Measurements from ENCODE around the gene NCAPG2. TPM values are rescaled to one million over a fixed set of nuclear protein-coding genes. Genes with fewer than 3 reads are reported as not detected.

NCAPG2 gene
- total RNA-seq, 1 experiment from 2014 or later, result 67.3 TPM

- Mint-ChIP-seq H3K27me3 (ENCODE audit: insufficient read depth, unreplicated experiment) (no peaks in the 10 kb centered on the region), H3K27ac (ENCODE audit: unreplicated experiment) (no peak overlapping the region), H3K9me3 (ENCODE audit: unreplicated experiment) (no peaks in the 10 kb centered on the region), H3K4me1 (ENCODE audit: low read depth, unreplicated experiment) (peaks cover 7% of the 10 kb centered on the region), H3K36me3 (ENCODE audit: insufficient read depth, unreplicated experiment) (peaks cover 86% of the 10 kb centered on the region), H3K4me3 (ENCODE audit: unreplicated experiment) (no peak overlapping the region)
- no peaks in the 10 kb centered on the region for H3K4me1 ChIP-seq
- ChIA-PET CTCF (no interaction called here), POLR2A (interaction anchor here (0.6 kb wide), 1 partner anchor 231 kb away, joined by 3 read pairs; no protein-coding TSS in a partner anchor)
- intact Hi-C loops (cut with micrococcal nuclease; ENCODE audit: unreplicated experiment), result no loop called here
- H3K27me3 ChIP-seq (replicated peaks; ENCODE audit: control insufficient read depth, insufficient read depth, low read length), result no peaks in the 10 kb centered on the region
- no peaks in the 10 kb centered on the region for H3K9me3 ChIP-seq
- no peak for DNase-seq
- BruUV-seq (replicated peaks), result no TSS peak
- no peak overlapping the region for H3K4me3 ChIP-seq (ENCODE audit: low read depth, low read length)
- H3K36me3 ChIP-seq (ENCODE audit: control insufficient read depth, insufficient read depth, low read length), result peaks cover 3% of the 10 kb centered on the region
- TF ChIP-seq CTCF (IDR thresholded peaks at IDR 0.05; ENCODE audit: insufficient read depth in 1 of 2, low read depth in 1 of 2, low read length in 1 of 2, severe bottlenecking in 1 of 2, unreplicated experiment in 1 of 2), result no peak
These were observed 38.6 kb upstream of the NCAPG2 start for GRCh38 chr7:158743219-158743618.

- no peaks in the 10 kb centered on the region for H3K27me3 ChIP-seq (replicated peaks; ENCODE audit: control insufficient read depth, insufficient read depth, low read length)
- no TSS peak for BruUV-seq (replicated peaks)
- Mint-ChIP-seq H3K9me3 (ENCODE audit: unreplicated experiment) (no peaks in the 10 kb centered on the region), H3K27me3 (ENCODE audit: insufficient read depth, unreplicated experiment) (no peaks in the 10 kb centered on the region), H3K36me3 (ENCODE audit: insufficient read depth, unreplicated experiment) (peaks cover 86% of the 10 kb centered on the region), H3K4me3 (ENCODE audit: unreplicated experiment) (no peak overlapping the region), H3K4me1 (ENCODE audit: low read depth, unreplicated experiment) (peaks cover 7% of the 10 kb centered on the region), H3K27ac (ENCODE audit: unreplicated experiment) (no peak overlapping the region)
- CTCF ChIA-PET, result no interaction called here
- no peak for TF ChIP-seq CTCF (IDR thresholded peaks at IDR 0.05; ENCODE audit: insufficient read depth in 1 of 2, low read depth in 1 of 2, low read length in 1 of 2, severe bottlenecking in 1 of 2, unreplicated experiment in 1 of 2)
- intact Hi-C loops (cut with micrococcal nuclease; ENCODE audit: unreplicated experiment), result no loop called here
- POLR2A ChIA-PET, result no interaction called here
- no peak overlapping the region for H3K4me3 ChIP-seq (ENCODE audit: low read depth, low read length)
- no peaks in the 10 kb centered on the region for H3K9me3 ChIP-seq
- DNase-seq, result no peak
- H3K36me3 ChIP-seq (ENCODE audit: control insufficient read depth, insufficient read depth, low read length), result peaks cover 3% of the 10 kb centered on the region
- no peaks in the 10 kb centered on the region for H3K4me1 ChIP-seq
These were observed 37.6 kb upstream of the NCAPG2 start for GRCh38 chr7:158742065-158742821.

GRCh38 chr7:158741294-158741666 is 36.7 kb upstream of the NCAPG2 start:
- Histone ChIP-seq H3K4me1 (no peaks in the 10 kb centered on the region), H3K27me3 (replicated peaks; ENCODE audit: control insufficient read depth, insufficient read depth, low read length) (no peaks in the 10 kb centered on the region), H3K4me3 (ENCODE audit: low read depth, low read length) (no peak overlapping the region), H3K36me3 (ENCODE audit: control insufficient read depth, insufficient read depth, low read length) (peaks cover 3% of the 10 kb centered on the region), H3K9me3 (no peaks in the 10 kb centered on the region)
- CTCF ChIA-PET, result interaction anchor here (0.7 kb wide), 1 partner anchor 114 kb away, joined by 3 read pairs; no protein-coding TSS in a partner anchor
- no peaks in the 10 kb centered on the region for H3K27me3 Mint-ChIP-seq (ENCODE audit: insufficient read depth, unreplicated experiment)
- no peak for DNase-seq
- H3K4me1 Mint-ChIP-seq (ENCODE audit: low read depth, unreplicated experiment), result peaks cover 7% of the 10 kb centered on the region
- no peak overlapping the region for H3K27ac Mint-ChIP-seq (ENCODE audit: unreplicated experiment)
- no peak for TF ChIP-seq CTCF (IDR thresholded peaks at IDR 0.05; ENCODE audit: insufficient read depth in 1 of 2, low read depth in 1 of 2, low read length in 1 of 2, severe bottlenecking in 1 of 2, unreplicated experiment in 1 of 2)
- intact Hi-C loops (cut with micrococcal nuclease; ENCODE audit: unreplicated experiment), result no loop called here
- H3K4me3 Mint-ChIP-seq (ENCODE audit: unreplicated experiment), result no peak overlapping the region
- no TSS peak for BruUV-seq (replicated peaks)
- peaks cover 83% of the 10 kb centered on the region for H3K36me3 Mint-ChIP-seq (ENCODE audit: insufficient read depth, unreplicated experiment)
- POLR2A ChIA-PET, result interaction anchor here (1.0 kb wide), 1 partner anchor 36 kb away, joined by 3 read pairs; the partner anchor contains the start of gene NCAPG2
- no peaks in the 10 kb centered on the region for H3K9me3 Mint-ChIP-seq (ENCODE audit: unreplicated experiment)

Measured in Caco-2 (cell line).